A673 (cell line): ENCODE results near the gene KLF11. TPM values are rescaled to one million over a fixed set of nuclear protein-coding genes. Genes with fewer than 3 reads are reported as not detected.

ENCODE experiments used
- BruUV-seq: library from RNA; stranded (reverse); fragments of 400-500 nt; replicated peaks from 2 replicates; lab custom pipeline; 2021; lab: Mats Ljungman, UMichigan
- CTCF ChIA-PET: fragments of 300-600 bp; sonication (Branson Sonifier 250); formaldehyde crosslinking; loops from one replicate; lab custom pipeline; 2022; ENCODE audit warnings: antibody characterized with exemption; lab: Charles Lee
- POLR2A ChIA-PET: fragments of 300-600 bp; sonication (Branson Sonifier 250); formaldehyde crosslinking; loops from one replicate; lab custom pipeline; 2022; ENCODE audit warnings: antibody characterized with exemption; ENCODE audit not compliant: low non-redundant PET; lab: Charles Lee
- DNase-seq: peaks from one replicate; pipeline ENCODE4 v3.0.0-alpha.2; 2015; ENCODE audit warnings: low spot score
- H3K27ac ChIP-seq: fragments of 200-600 bp; sonication (generic); 2 replicates; pipeline ENCODE4 v1.5.1; 2016; ENCODE audit warnings: mixed run types, low read depth, mild to moderate bottlenecking, mixed read lengths, antibody characterized with exemption, low read length; ENCODE audit not compliant: poor library complexity, severe bottlenecking
- H3K27me3 ChIP-seq: fragments of 200-600 bp; sonication (generic); replicated peaks from 2 replicates; pipeline ENCODE4 v1.6.1; 2017; ENCODE audit warnings: mixed run types, low read depth, mild to moderate bottlenecking, mixed read lengths, antibody characterized with exemption, low read length; ENCODE audit not compliant: insufficient read depth, poor library complexity
- H3K36me3 ChIP-seq: fragments of 200-600 bp; sonication (generic); 2 replicates; pipeline ENCODE4 v1.6.1; 2016; ENCODE audit warnings: mixed run types, mild to moderate bottlenecking, mixed read lengths, antibody characterized with exemption, low read length; ENCODE audit not compliant: insufficient read depth, poor library complexity, severe bottlenecking
- H3K4me1 ChIP-seq: fragments of 200-600 bp; sonication (generic); 2 replicates; pipeline ENCODE4 v1.6.1; 2017; ENCODE audit warnings: mixed run types, mild to moderate bottlenecking, mixed read lengths, antibody characterized with exemption, low read length; ENCODE audit not compliant: insufficient read depth, poor library complexity, severe bottlenecking
- H3K4me3 ChIP-seq: fragments of 200-600 bp; sonication (generic); 2 replicates; pipeline ENCODE4 v1.5.1; 2016; ENCODE audit warnings: low read depth, mixed run types, mild to moderate bottlenecking, mixed read lengths, low read length; ENCODE audit not compliant: poor library complexity, severe bottlenecking
- H3K9me3 ChIP-seq: fragments of 200-600 bp; sonication (generic); 2 replicates; pipeline ENCODE4 v1.6.1; 2016; ENCODE audit warnings: mixed run types, low read depth, mild to moderate bottlenecking, mixed read lengths, antibody characterized with exemption, low read length; ENCODE audit not compliant: poor library complexity, severe bottlenecking
- EZH2 ChIP-seq: fragments of 200-600 bp; sonication (generic); IDR thresholded peaks from 2 replicates; pipeline ENCODE4 v1.6.1; 2017; ENCODE audit warnings: borderline replicate concordance, low read depth, mild to moderate bottlenecking, mixed read lengths, antibody characterized with exemption, low read length; ENCODE audit not compliant: poor library complexity, severe bottlenecking
- intact Hi-C: fragments of 100-400 bp; cut with micrococcal nuclease; formaldehyde crosslinking; loops from one replicate; pipeline ENCODE4 v1.10.0; 2022; ENCODE audit not compliant: unreplicated experiment
- total RNA-seq: library from RNA; stranded (reverse); gene quantifications from 2 replicates; pipeline ENCODE4 v1.2.3, GENCODE V29; 2021
- TF ChIP-seq, protein P1 (sequence below): fragments of 300-800, 200-600 bp; sonication (generic); conservative IDR thresholded peaks from 2 replicates; pipeline ENCODE4 v1.5.1; 2017; ENCODE audit warnings: low read depth, mild to moderate bottlenecking, antibody characterized with exemption, low read length, moderate library complexity, mixed read lengths

Gene KLF11
- total RNA-seq, 1 experiment from 2014 or later = 3.0 TPM

DNA sequence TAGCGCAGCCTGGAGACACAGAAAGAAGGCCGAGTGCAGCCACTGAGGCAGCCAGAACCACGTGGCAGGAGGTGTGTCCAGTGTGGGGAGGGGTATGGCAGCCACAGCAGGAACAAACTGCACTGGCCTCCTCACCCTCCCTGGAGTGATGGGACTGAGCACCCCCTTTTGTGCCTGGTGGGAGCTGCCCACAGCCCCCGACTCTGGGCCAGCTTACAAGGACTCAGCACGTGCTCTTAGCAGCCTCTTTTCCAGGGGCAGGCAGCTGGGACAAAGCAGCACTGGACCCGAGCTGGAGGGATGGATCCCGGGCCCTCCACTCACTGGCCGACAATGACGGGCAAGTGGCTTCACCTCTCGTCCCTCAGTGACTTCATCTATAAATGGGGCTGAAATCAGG is 5.2 kb upstream of the KLF11 start:
- Histone ChIP-seq H3K9me3 (no peaks in the 10 kb centered on the region), H3K27me3 (no peaks in the 10 kb centered on the region), H3K4me3 (no peak overlapping the region), H3K27ac (no peak overlapping the region), H3K4me1 (no peaks in the 10 kb centered on the region), H3K36me3 (no peaks in the 10 kb centered on the region)
- DNase-seq = no peak
- TF ChIP-seq, protein P1, sequence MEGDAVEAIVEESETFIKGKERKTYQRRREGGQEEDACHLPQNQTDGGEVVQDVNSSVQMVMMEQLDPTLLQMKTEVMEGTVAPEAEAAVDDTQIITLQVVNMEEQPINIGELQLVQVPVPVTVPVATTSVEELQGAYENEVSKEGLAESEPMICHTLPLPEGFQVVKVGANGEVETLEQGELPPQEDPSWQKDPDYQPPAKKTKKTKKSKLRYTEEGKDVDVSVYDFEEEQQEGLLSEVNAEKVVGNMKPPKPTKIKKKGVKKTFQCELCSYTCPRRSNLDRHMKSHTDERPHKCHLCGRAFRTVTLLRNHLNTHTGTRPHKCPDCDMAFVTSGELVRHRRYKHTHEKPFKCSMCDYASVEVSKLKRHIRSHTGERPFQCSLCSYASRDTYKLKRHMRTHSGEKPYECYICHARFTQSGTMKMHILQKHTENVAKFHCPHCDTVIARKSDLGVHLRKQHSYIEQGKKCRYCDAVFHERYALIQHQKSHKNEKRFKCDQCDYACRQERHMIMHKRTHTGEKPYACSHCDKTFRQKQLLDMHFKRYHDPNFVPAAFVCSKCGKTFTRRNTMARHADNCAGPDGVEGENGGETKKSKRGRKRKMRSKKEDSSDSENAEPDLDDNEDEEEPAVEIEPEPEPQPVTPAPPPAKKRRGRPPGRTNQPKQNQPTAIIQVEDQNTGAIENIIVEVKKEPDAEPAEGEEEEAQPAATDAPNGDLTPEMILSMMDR = no peak
- TF ChIP-seq EZH2 = no peak
- intact Hi-C loops = no loop called here
- CTCF ChIA-PET = no interaction called here
- BruUV-seq = no TSS peak
- POLR2A ChIA-PET = no interaction called here

DNA sequence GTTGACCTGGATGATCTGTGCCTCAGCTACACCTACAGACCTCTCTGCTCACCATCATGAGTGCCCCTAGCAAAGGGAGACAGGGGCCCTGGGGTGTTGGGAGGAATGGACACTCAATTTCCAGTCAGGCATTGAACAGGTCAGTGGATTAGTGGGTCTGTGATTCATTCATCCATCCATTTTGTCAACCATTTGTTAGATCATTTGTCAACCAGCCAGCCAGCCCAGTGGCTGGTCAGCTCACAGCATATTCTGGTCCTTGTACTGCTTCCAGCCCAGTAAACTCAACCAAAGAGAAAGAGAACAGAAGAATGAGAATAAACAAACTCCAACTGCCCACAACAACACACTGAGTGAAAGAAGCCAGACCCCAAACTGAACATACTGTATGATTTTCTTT is 4.6 kb upstream of the KLF11 start:
- no TSS peak for BruUV-seq
- intact Hi-C loops = no loop called here
- Histone ChIP-seq H3K36me3 (no peaks in the 10 kb centered on the region), H3K9me3 (no peaks in the 10 kb centered on the region), H3K27me3 (no peaks in the 10 kb centered on the region), H3K4me3 (no peak overlapping the region), H3K27ac (no peak overlapping the region), H3K4me1 (no peaks in the 10 kb centered on the region)
- TF ChIP-seq, protein P1 = no peak
- TF ChIP-seq EZH2 = no peak
- CTCF ChIA-PET = no interaction called here
- DNase-seq = no peak
- POLR2A ChIA-PET = no interaction called here

DNA sequence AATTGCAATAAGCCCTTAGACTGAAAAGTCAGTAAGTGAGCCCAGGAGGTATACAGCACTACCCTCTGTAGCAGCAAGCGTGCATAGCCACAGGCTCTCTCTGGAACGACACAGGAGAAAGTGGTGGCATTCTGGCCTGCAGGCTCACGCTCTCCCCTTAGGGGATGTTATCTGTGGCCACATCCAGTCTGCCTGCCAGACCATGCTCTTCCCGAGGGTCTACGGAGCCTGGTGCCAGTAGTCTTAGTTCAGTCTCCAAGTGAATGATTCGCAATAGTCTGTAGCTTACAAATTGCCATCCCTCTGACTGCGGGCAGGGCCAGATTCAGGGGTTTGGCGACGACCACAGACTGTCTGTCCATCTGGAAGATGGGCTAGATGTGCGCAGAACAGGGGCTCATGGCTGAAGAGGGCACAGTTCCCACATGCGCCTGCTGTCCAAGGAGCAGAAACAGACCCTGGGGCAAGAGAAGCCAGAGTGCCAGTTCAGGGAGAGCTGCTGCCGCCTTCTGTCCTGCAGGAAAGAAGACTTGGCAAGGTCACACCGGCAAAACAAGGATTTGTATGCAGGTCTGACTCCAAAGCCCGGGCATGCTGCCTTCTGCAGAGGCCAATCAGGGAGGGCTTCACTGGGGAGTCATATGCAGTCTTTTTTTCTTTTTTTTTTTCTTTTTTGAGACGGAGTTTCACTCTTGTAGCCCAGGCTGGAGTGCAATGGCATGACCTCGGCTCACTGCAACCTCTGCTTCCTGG is 3.5 kb upstream of the KLF11 start:
- no peaks in the 10 kb centered on the region for H3K27me3 ChIP-seq
- ChIA-PET POLR2A (no interaction called here), CTCF (no interaction called here)
- no TSS peak for BruUV-seq
- no peak overlapping the region for H3K27ac ChIP-seq
- H3K36me3 ChIP-seq = no peaks in the 10 kb centered on the region
- DNase-seq = no peak
- no peak for TF ChIP-seq EZH2
- TF ChIP-seq, protein P1 = no peak
- intact Hi-C loops = no loop called here
- no peaks in the 10 kb centered on the region for H3K4me1 ChIP-seq
- no peak overlapping the region for H3K4me3 ChIP-seq
- no peaks in the 10 kb centered on the region for H3K9me3 ChIP-seq
